GM18870 (cell line): Measurements from ENCODE around the gene MUC5B.
"Not testable (repeated sequence)": the region's sequence is repeated elsewhere in the genome, so short reads cannot be mapped to it uniquely, and the experiment has no call there.

ENCODE experiments used
- ATAC-seq: cut with Tn5 transposase; IDR thresholded peaks from one replicate; pipeline ENCODE4 v1.9.1; 2021; ENCODE audit warnings: moderate library complexity; ENCODE audit not compliant: unreplicated experiment

The MUC5B gene

DNA sequence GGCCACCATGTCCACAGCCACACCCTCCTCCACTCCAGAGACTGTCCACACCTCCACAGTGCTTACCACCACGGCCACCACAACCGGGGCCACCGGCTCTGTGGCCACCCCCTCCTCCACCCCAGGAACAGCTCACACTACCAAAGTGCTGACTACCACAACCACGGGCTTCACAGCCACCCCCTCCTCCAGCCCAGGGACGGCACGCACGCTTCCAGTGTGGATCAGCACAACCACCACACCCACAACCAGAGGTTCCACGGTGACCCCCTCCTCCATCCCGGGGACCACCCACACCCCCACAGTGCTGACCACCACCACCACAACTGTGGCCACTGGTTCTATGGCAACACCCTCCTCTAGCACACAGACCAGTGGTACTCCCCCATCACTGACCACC is 21.7 kb downstream of the MUC5B start:
- ATAC-seq, result not testable (repeated sequence)

- ATAC-seq, result not testable (repeated sequence)
These were observed 22.9 kb downstream of the MUC5B start for GRCh38 chr11:1245717-1246116.

DNA sequence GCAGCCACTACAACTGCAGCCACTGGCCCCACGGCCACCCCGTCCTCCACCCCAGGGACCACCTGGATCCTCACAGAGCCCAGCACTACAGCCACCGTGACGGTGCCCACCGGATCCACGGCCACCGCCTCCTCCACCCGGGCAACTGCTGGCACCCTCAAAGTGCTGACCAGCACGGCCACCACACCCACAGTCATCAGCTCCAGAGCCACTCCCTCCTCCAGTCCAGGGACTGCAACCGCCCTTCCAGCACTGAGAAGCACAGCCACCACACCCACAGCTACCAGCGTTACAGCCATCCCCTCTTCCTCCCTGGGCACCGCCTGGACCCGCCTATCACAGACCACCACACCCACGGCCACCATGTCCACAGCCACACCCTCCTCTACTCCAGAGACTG is 23.4 kb downstream of the MUC5B start:
- not testable (repeated sequence) for ATAC-seq

GRCh38 chr11:1247026-1247425 is 24.2 kb downstream of the MUC5B start:
- not testable (repeated sequence) for ATAC-seq

GRCh38 chr11:1248951-1249350 is 26.1 kb downstream of the MUC5B start:
- not testable (repeated sequence) for ATAC-seq

- ATAC-seq, result not testable (repeated sequence)
These were observed 27.5 kb downstream of the MUC5B start for GRCh38 chr11:1250411-1250810.

GRCh38 chr11:1251236-1251770 is 28.4 kb downstream of the MUC5B start:
- ATAC-seq, result no peak

- ATAC-seq, result no peak
These were observed 29.7 kb downstream of the MUC5B start for GRCh38 chr11:1252371-1253102.

GRCh38 chr11:1253103-1253485 is 30.2 kb downstream of the MUC5B start:
- no peak for ATAC-seq

DNA sequence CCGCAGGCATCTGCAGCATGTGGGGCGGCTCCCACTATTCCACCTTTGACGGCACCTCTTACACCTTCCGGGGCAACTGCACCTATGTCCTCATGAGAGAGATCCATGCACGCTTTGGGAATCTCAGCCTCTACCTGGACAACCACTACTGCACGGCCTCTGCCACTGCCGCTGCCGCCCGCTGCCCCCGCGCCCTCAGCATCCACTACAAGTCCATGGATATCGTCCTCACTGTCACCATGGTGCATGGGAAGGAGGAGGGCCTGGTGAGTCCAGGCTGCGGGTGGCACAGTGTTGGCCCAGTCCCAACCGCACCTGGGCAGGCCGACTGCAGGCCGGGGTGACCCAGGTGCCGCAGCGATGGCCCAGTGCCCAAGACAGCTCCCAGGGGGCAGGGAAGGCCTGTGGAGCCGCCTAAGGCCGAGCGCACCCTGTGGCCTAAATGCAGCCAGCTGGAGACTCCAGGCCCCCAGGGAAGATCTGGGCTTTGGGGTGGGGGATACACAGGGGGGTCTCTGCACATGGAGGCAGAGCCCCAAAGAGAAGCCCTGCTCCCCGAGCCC is 31.3 kb downstream of the MUC5B start:
- ATAC-seq, result no peak

DNA sequence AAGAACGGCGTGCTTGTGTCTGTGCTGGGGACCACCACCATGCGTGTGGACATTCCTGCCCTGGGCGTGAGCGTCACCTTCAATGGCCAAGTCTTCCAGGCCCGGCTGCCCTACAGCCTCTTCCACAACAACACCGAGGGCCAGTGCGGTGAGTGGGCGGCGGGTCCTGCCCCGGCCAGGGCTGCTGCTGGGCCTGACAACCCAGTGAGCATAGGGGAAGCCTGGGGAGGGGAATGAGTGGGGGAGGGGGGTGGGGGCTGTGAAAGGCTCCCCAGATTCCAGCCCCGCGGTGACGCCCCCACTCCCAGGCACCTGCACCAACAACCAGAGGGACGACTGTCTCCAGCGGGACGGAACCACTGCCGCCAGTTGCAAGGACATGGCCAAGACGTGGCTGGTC is 31.9 kb downstream of the MUC5B start:
- no peak for ATAC-seq

- ATAC-seq, result no peak
These were observed 32.3 kb downstream of the MUC5B start for GRCh38 chr11:1255151-1255550.

GRCh38 chr11:1256257-1257045 is 33.6 kb downstream of the MUC5B start:
- ATAC-seq, result no peak

DNA sequence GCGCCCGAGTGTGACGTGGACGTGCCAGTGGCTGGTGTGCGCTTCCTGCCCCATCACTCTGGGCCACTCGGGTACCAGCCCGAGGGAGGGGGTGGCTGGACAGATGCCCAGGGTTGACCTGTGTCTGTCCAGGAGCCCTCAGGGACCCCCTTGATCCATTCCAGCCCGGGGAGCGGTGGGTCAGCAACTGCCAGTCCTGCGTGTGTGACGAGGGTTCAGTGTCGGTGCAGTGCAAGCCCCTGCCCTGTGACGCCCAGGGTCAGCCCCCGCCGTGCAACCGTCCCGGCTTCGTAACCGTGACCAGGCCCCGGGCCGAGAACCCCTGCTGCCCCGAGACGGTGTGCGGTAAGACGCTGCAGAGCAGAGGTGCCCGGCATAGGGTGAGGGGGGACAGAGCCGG is 34.5 kb downstream of the MUC5B start:
- ATAC-seq, result no peak

DNA sequence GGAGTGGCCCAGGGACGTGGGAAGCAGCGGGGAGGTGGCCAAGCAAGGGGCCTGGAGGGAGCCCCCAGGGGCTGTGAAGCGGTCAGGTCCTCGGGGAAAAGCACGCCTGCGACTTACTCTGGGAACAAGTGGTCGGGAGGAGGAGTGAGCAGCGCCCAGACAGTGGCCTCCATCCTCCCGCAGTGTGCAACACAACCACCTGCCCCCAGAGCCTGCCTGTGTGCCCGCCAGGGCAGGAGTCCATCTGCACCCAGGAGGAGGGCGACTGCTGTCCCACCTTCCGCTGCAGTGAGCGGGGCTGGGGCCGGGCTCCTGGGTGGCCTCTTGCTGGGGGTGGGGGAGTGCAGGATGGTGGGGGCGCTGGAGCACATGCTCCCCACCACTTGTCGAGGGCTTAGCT is 35.0 kb downstream of the MUC5B start:
- ATAC-seq, result no peak

GRCh38 chr11:1258401-1259075 is 35.7 kb downstream of the MUC5B start:
- ATAC-seq, result no peak

DNA sequence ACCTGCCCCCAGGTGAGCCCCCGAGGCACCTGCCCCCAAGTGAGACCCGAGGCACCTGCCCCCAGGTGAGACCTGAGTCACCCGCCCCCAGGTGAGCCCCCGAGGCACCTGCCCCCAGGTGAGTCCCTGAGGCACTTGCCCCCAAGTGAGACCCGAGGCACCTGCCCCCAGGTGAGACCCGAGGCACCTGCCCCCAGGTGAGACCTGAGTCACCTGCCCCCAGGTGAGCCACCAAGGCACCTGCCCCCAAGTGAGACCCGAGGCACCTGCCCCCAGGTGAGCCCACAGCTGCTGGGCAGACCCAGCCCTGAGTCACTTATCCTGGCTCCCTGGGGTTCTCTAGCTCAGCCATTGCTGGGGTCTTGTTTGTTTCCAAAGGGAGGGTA is 36.2 kb downstream of the MUC5B start:
- no peak for ATAC-seq

DNA sequence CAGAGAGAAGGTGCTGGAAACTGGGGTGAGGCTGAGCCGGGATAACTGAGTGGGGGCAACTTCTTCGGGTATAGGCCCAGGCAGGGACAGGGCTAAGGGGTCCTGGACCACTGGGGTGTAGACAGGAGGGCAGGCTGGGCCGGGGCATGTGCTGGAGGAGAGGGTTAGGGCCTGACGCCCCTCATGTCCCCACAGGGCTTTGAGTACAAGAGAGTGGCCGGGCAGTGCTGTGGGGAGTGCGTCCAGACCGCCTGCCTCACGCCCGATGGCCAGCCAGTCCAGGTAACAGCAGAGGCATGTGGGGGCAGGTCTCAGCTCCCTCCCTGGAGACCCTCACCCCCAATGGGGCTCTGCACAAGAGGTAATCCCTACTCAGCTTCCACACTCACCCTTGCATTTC is 36.7 kb downstream of the MUC5B start:
- no peak for ATAC-seq

DNA sequence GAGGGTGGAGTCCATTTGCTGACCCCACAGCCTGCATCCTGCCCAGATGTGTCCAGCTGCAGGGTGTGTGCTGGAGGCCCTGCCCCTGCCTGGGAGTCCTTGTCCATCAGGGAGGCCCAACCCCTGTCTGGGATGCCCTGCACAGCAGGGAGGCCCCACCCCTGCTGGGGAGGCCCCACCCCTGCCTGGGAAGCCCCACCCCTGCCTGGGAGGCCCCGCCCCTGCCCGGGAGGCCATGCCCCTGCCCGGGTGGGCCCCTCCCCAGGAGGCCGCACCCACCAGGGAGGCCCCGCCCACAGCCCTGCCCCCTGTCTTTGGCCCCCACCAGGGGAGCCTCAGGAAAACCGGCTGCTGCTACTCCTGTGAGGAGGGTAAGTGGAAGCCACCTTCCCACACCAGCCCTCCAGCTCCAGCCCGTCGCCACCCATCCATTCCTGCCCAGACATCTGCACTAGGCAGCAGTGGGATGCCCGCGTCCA is 37.2 kb downstream of the MUC5B start:
- no peak for ATAC-seq

DNA sequence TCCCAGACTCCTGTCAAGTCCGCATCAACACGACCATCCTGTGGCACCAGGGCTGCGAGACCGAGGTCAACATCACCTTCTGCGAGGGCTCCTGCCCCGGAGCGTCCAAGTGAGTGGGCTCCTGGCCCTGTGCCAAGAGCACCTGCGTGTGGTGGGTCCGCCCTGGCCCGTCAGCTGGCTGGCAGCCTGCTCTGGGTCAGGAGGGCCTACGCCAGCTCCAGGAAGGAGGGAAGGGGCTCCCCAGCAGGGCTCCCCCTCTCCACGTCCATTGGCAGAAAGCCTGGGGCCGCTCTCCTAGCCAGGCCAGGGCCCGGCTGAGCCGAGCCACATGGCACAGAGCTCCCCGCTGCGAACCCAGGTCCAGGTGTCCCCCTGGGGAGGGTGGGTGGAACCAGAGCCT is 37.8 kb downstream of the MUC5B start:
- ATAC-seq, result no peak
